Measurements from ENCODE around the gene TSPAN9. TPM values are rescaled to one million over a fixed set of nuclear protein-coding genes. Genes with fewer than 3 reads are reported as not detected.

TSPAN9 gene
- total RNA-seq, 1 experiment from 2014 or later: 13.2 TPM

DNA sequence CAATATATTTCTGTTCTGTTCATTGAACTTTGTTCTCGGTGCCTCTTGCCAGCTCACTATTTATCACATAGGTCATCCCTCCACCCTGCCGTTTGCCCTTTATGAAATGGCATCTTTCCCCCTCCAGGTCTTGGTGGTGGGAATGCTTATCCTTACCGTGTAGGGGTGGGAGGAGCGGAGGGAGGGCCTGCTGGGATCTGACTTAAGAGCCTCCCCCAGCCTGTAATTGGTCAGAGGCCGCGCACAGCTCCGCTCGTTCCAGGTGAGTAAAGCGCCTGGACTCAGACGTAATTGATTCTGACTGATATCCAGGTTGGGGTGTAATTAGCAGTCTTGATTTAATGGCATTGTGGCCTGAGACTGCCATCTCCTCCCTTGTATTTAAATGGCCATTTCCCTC is 185.3 kb downstream of the TSPAN9 start:
- ChIA-PET CTCF (no interaction called here), RAD21 (ENCODE audit: low non-redundant PET in 1 of 2, low total read pairs in 2 of 2, uncharacterized antibody in 2 of 2, unreplicated experiment in 2 of 2) (no interaction called here), POLR2A (no interaction called here)
- H3K79me2 ChIP-seq (ENCODE audit: insufficient read depth, low read length): no peaks in the 10 kb centered on the region
- no peaks in the 10 kb centered on the region for H3K9me3 ChIP-seq (ENCODE audit: control insufficient read depth in 1 of 2, insufficient read depth in 1 of 2, low read depth in 1 of 2, low read length in 2 of 2)
- no peak overlapping the region for H3K27ac ChIP-seq (ENCODE audit: low read depth, low read length)
- no TSS peak for BruUV-seq (replicated peaks)
- TF ChIP-seq, protein P1, sequence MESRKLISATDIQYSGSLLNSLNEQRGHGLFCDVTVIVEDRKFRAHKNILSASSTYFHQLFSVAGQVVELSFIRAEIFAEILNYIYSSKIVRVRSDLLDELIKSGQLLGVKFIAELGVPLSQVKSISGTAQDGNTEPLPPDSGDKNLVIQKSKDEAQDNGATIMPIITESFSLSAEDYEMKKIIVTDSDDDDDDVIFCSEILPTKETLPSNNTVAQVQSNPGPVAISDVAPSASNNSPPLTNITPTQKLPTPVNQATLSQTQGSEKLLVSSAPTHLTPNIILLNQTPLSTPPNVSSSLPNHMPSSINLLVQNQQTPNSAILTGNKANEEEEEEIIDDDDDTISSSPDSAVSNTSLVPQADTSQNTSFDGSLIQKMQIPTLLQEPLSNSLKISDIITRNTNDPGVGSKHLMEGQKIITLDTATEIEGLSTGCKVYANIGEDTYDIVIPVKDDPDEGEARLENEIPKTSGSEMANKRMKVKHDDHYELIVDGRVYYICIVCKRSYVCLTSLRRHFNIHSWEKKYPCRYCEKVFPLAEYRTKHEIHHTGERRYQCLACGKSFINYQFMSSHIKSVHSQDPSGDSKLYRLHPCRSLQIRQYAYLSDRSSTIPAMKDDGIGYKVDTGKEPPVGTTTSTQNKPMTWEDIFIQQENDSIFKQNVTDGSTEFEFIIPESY (IDR thresholded peaks at IDR 0.05; ENCODE audit: extremely low read depth, insufficient replicate concordance, low read length): no peak
- TF ChIP-seq, protein P2, sequence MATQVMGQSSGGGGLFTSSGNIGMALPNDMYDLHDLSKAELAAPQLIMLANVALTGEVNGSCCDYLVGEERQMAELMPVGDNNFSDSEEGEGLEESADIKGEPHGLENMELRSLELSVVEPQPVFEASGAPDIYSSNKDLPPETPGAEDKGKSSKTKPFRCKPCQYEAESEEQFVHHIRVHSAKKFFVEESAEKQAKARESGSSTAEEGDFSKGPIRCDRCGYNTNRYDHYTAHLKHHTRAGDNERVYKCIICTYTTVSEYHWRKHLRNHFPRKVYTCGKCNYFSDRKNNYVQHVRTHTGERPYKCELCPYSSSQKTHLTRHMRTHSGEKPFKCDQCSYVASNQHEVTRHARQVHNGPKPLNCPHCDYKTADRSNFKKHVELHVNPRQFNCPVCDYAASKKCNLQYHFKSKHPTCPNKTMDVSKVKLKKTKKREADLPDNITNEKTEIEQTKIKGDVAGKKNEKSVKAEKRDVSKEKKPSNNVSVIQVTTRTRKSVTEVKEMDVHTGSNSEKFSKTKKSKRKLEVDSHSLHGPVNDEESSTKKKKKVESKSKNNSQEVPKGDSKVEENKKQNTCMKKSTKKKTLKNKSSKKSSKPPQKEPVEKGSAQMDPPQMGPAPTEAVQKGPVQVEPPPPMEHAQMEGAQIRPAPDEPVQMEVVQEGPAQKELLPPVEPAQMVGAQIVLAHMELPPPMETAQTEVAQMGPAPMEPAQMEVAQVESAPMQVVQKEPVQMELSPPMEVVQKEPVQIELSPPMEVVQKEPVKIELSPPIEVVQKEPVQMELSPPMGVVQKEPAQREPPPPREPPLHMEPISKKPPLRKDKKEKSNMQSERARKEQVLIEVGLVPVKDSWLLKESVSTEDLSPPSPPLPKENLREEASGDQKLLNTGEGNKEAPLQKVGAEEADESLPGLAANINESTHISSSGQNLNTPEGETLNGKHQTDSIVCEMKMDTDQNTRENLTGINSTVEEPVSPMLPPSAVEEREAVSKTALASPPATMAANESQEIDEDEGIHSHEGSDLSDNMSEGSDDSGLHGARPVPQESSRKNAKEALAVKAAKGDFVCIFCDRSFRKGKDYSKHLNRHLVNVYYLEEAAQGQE (IDR thresholded peaks at IDR 0.05; ENCODE audit: low read depth): no peak
- TF ChIP-seq CEBPB (IDR thresholded peaks at IDR 0.05; ENCODE audit: low read depth): no peak
- no peak for TF ChIP-seq POLR2AphosphoS5 (IDR thresholded peaks at IDR 0.05; ENCODE audit: low read depth, low read length)
- TF ChIP-seq RAD21 (IDR thresholded peaks at IDR 0.05; ENCODE audit: low read depth): no peak
- no peak for TF ChIP-seq ZFX (IDR thresholded peaks at IDR 0.05)
- no peak for TF ChIP-seq SRF (IDR thresholded peaks at IDR 0.05; ENCODE audit: low read depth)
- TF ChIP-seq, protein P3, sequence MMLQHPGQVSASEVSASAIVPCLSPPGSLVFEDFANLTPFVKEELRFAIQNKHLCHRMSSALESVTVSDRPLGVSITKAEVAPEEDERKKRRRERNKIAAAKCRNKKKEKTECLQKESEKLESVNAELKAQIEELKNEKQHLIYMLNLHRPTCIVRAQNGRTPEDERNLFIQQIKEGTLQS (IDR thresholded peaks at IDR 0.05): no peak
- no peak for TF ChIP-seq EZH2 (IDR thresholded peaks at IDR 0.05)
- TF ChIP-seq, protein P4, sequence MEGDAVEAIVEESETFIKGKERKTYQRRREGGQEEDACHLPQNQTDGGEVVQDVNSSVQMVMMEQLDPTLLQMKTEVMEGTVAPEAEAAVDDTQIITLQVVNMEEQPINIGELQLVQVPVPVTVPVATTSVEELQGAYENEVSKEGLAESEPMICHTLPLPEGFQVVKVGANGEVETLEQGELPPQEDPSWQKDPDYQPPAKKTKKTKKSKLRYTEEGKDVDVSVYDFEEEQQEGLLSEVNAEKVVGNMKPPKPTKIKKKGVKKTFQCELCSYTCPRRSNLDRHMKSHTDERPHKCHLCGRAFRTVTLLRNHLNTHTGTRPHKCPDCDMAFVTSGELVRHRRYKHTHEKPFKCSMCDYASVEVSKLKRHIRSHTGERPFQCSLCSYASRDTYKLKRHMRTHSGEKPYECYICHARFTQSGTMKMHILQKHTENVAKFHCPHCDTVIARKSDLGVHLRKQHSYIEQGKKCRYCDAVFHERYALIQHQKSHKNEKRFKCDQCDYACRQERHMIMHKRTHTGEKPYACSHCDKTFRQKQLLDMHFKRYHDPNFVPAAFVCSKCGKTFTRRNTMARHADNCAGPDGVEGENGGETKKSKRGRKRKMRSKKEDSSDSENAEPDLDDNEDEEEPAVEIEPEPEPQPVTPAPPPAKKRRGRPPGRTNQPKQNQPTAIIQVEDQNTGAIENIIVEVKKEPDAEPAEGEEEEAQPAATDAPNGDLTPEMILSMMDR (IDR thresholded peaks at IDR 0.05 in 2 of 3, conservative IDR thresholded peaks at IDR 0.05 in 1 of 3; ENCODE audit: borderline replicate concordance in 1 of 3, insufficient read depth in 1 of 3, low read depth in 2 of 3, low read length in 2 of 3): no peak
- no peak for TF ChIP-seq FOSL1 (IDR thresholded peaks at IDR 0.05; ENCODE audit: low read depth)
- no peak for TF ChIP-seq YY1 (IDR thresholded peaks at IDR 0.05; ENCODE audit: extremely low read depth, insufficient replicate concordance, low read depth, low read length)
- TF ChIP-seq EZH2phosphoT487 (IDR thresholded peaks at IDR 0.05; ENCODE audit: borderline replicate concordance): no peak
- TF ChIP-seq, protein P5, sequence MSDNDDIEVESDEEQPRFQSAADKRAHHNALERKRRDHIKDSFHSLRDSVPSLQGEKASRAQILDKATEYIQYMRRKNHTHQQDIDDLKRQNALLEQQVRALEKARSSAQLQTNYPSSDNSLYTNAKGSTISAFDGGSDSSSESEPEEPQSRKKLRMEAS (IDR thresholded peaks at IDR 0.05): no peak
- H3K9me2 ChIP-seq (ENCODE audit: insufficient read depth): no peaks in the 10 kb centered on the region
- no peak overlapping the region for H2AFZ ChIP-seq (ENCODE audit: low read depth, low read length, poor library complexity, severe bottlenecking)
- ATAC-seq: no peak
- no peak for DNase-seq (ENCODE audit: low read depth, low spot score)
- no peak overlapping the region for H3K9ac ChIP-seq (ENCODE audit: low read length)
- no peak overlapping the region for H3K4me3 ChIP-seq (replicated peaks in 1 of 2; ENCODE audit: low read depth in 1 of 2, low read length in 2 of 2)
- H3K4me1 ChIP-seq (ENCODE audit: control insufficient read depth in 1 of 2, insufficient read depth in 2 of 2, low read length in 2 of 2): no peaks in the 10 kb centered on the region
- intact Hi-C loops (cut with micrococcal nuclease): no loop called here
- no peaks in the 10 kb centered on the region for H3K36me3 ChIP-seq (ENCODE audit: control insufficient read depth in 1 of 2, insufficient read depth in 2 of 2, low read length in 2 of 2)
- no peak overlapping the region for H3K4me2 ChIP-seq (ENCODE audit: low read length)
- no peaks in the 10 kb centered on the region for H4K20me1 ChIP-seq (ENCODE audit: insufficient read depth)
- no peaks in the 10 kb centered on the region for H3K27me3 ChIP-seq (ENCODE audit: insufficient read depth, low read length)

Data from HCT116 (cell line).